GM21723 (cell line): ENCODE data around the gene MTMR3.
"Not testable (repeated sequence)": the region's sequence is repeated elsewhere in the genome, so short reads cannot be mapped to it uniquely, and the experiment has no call there.

Source experiments
- ATAC-seq: cut with Tn5 transposase; IDR thresholded peaks from one replicate; pipeline ENCODE4 v1.9.1; 2021; ENCODE audit warnings: mild to moderate bottlenecking, moderate library complexity; ENCODE audit not compliant: unreplicated experiment

The MTMR3 gene

GRCh38 chr22:29956680-29957079 lies 73.7 kb downstream of the MTMR3 start:
- ATAC-seq: no peak

GRCh38 chr22:29958170-29958569 lies 75.2 kb downstream of the MTMR3 start:
- ATAC-seq: no peak

- ATAC-seq: no peak
Observed at GRCh38 chr22:29964776-29965175, 81.8 kb downstream of the MTMR3 start.

- ATAC-seq: no peak
Observed at GRCh38 chr22:29967461-29967860, 84.5 kb downstream of the MTMR3 start.

GRCh38 chr22:29971607-29972006 lies 88.6 kb downstream of the MTMR3 start:
- no peak for ATAC-seq

- ATAC-seq: no peak
Observed at GRCh38 chr22:29972121-29972520, 89.1 kb downstream of the MTMR3 start.

- no peak for ATAC-seq
Observed at GRCh38 chr22:29973269-29973668, 90.3 kb downstream of the MTMR3 start.

GRCh38 chr22:29973680-29974079 lies 90.7 kb downstream of the MTMR3 start:
- not testable (repeated sequence) for ATAC-seq

- ATAC-seq: no peak
Observed at GRCh38 chr22:29975494-29975893, 92.5 kb downstream of the MTMR3 start.

GRCh38 chr22:29977107-29977506 lies 94.1 kb downstream of the MTMR3 start:
- ATAC-seq: no peak

- no peak for ATAC-seq
Observed at GRCh38 chr22:29979777-29980321, 96.9 kb downstream of the MTMR3 start.

GRCh38 chr22:29983296-29983917 lies 100.4 kb downstream of the MTMR3 start:
- no peak for ATAC-seq

- ATAC-seq: no peak
Observed at GRCh38 chr22:29985912-29986311, 102.9 kb downstream of the MTMR3 start.

GRCh38 chr22:29987137-29987536 lies 104.2 kb downstream of the MTMR3 start:
- no peak for ATAC-seq

- no peak for ATAC-seq
Observed at GRCh38 chr22:29988719-29989118, 105.7 kb downstream of the MTMR3 start.

GRCh38 chr22:29989446-29989845 lies 106.5 kb downstream of the MTMR3 start:
- no peak for ATAC-seq

GRCh38 chr22:29992341-29993275 lies 109.6 kb downstream of the MTMR3 start:
- no peak for ATAC-seq

GRCh38 chr22:29994027-29994715 lies 111.2 kb downstream of the MTMR3 start:
- no peak for ATAC-seq

- no peak for ATAC-seq
Observed at GRCh38 chr22:29994943-29995342, 112.0 kb downstream of the MTMR3 start.

- no peak for ATAC-seq
Observed at GRCh38 chr22:29997107-29997506, 114.1 kb downstream of the MTMR3 start.

- ATAC-seq: no peak
Observed at GRCh38 chr22:29997516-29997915, 114.5 kb downstream of the MTMR3 start.
